DOHH2 (cell line): ENCODE results near the gene AMACR.
"Not testable (repeated sequence)": the region's sequence is repeated elsewhere in the genome, so short reads cannot be mapped to it uniquely, and the experiment has no call there.

ENCODE experiments used
- H3F3A ChIP-seq: fragments of 200-600 bp; sonication (generic), shearing (Covaris generic); 2 replicates; pipeline ENCODE4 v1.6.0; 2016; ENCODE audit warnings: antibody characterized with exemption, mild to moderate bottlenecking; ENCODE audit not compliant: control insufficient read depth, insufficient read depth
- H3K27ac ChIP-seq: fragments of 200-600 bp; sonication (generic); 2 replicates; pipeline ENCODE4 v1.5.1; 2014; ENCODE audit warnings: low read depth, mild to moderate bottlenecking, low read length, moderate library complexity
- H3K27me3 ChIP-seq: fragments of 200-600 bp; sonication (generic); 2 replicates; pipeline ENCODE4 v1.6.1; 2014; ENCODE audit warnings: mild to moderate bottlenecking, low read length, mixed read lengths; ENCODE audit not compliant: control insufficient read depth
- H3K36me3 ChIP-seq: fragments of 200-600 bp; sonication (generic); 2 replicates; pipeline ENCODE4 v1.6.1; 2014; ENCODE audit warnings: mild to moderate bottlenecking, low read length, moderate library complexity, mixed read lengths; ENCODE audit not compliant: control insufficient read depth
- H3K4me1 ChIP-seq: fragments of 200-600 bp; sonication (generic); 2 replicates; pipeline ENCODE4 v1.6.1; 2014; ENCODE audit warnings: mild to moderate bottlenecking, low read length, mixed read lengths; ENCODE audit not compliant: control insufficient read depth
- H3K4me2 ChIP-seq: fragments of 200-600 bp; sonication (generic); 2 replicates; pipeline ENCODE4 v1.6.0; 2014; ENCODE audit warnings: mild to moderate bottlenecking, low read length, moderate library complexity
- H3K4me3 ChIP-seq: fragments of 200-600 bp; sonication (generic); 2 replicates; pipeline ENCODE4 v1.5.1; 2014; ENCODE audit warnings: mild to moderate bottlenecking, low read length, mixed read lengths
- H3K79me2 ChIP-seq: fragments of 200-600 bp; sonication (generic); 2 replicates; pipeline ENCODE4 v1.6.1; 2014; ENCODE audit warnings: mild to moderate bottlenecking, low read length, mixed read lengths; ENCODE audit not compliant: control insufficient read depth
- H3K9me2 ChIP-seq: fragments of 200-600 bp; sonication (generic); replicated peaks from 2 replicates; pipeline ENCODE4 v1.6.1; 2014; ENCODE audit warnings: mild to moderate bottlenecking, low read length, mixed read lengths; ENCODE audit not compliant: control insufficient read depth
- H3K9me3 ChIP-seq: fragments of 200-600 bp; sonication (generic); 2 replicates; pipeline ENCODE4 v1.6.1; 2014; ENCODE audit warnings: antibody characterized with exemption, low read length, mixed read lengths; ENCODE audit not compliant: control insufficient read depth, insufficient read depth
- H4K20me1 ChIP-seq: fragments of 200-600 bp; sonication (generic); 2 replicates; pipeline ENCODE4 v1.6.0; 2014; ENCODE audit warnings: low read depth, mild to moderate bottlenecking, antibody characterized with exemption, low read length, moderate library complexity; ENCODE audit not compliant: control insufficient read depth, insufficient read depth
- CTCF ChIP-seq: fragments of 200-600 bp; sonication (generic); IDR thresholded peaks from one replicate; pipeline ENCODE4 v1.5.1; 2014; ENCODE audit warnings: antibody characterized with exemption, mild to moderate bottlenecking, low read depth, low read length; ENCODE audit not compliant: poor library complexity, severe bottlenecking
- EZH2phosphoT487 ChIP-seq: fragments of 200-600 bp; sonication (generic); IDR thresholded peaks from 2 replicates; pipeline ENCODE4 v1.6.1; 2017; ENCODE audit warnings: borderline replicate concordance, mild to moderate bottlenecking, antibody characterized with exemption, low read length, moderate library complexity, mixed read lengths

AMACR gene

GRCh38 chr5:33957577-33958150 lies 50.2 kb downstream of the AMACR start:
- Histone ChIP-seq H3K79me2 (no peaks in the 10 kb centered on the region), H3K9me3 (peaks cover 4% of the 10 kb centered on the region; the same call in 1 of the 2 replicates), H3K4me2 (no peak overlapping the region), H4K20me1 (no peaks in the 10 kb centered on the region), H3K27ac (no peak overlapping the region), H3K4me3 (no peak overlapping the region), H3K27me3 (no peaks in the 10 kb centered on the region), H3K9me2 (no peaks in the 10 kb centered on the region), H3K36me3 (no peaks in the 10 kb centered on the region), H3F3A (no peaks in the 10 kb centered on the region), H3K4me1 (no peaks in the 10 kb centered on the region)
- no peak for TF ChIP-seq CTCF
- no peak for TF ChIP-seq EZH2phosphoT487

- not testable (repeated sequence) for H3K27me3 ChIP-seq, H3K36me3 ChIP-seq, H3K79me2 ChIP-seq, H3K4me3 ChIP-seq, H3K9me2 ChIP-seq, H3K4me1 ChIP-seq, H3K27ac ChIP-seq, H3K4me2 ChIP-seq, H3K9me3 ChIP-seq, H3F3A ChIP-seq, H4K20me1 ChIP-seq
Measured at GRCh38 chr5:33952175-33952574, 55.7 kb downstream of the AMACR start.

- Histone ChIP-seq H3K79me2 (no peaks in the 10 kb centered on the region), H4K20me1 (no peaks in the 10 kb centered on the region), H3F3A (no peaks in the 10 kb centered on the region), H3K4me2 (no peak overlapping the region), H3K36me3 (no peaks in the 10 kb centered on the region), H3K27ac (no peak overlapping the region), H3K9me2 (no peaks in the 10 kb centered on the region), H3K4me1 (no peaks in the 10 kb centered on the region), H3K27me3 (0 out of 2 replicates have a peak, but pooled peaks cover 4% of the 10 kb centered on the region), H3K4me3 (no peak overlapping the region), H3K9me3 (no peaks in the 10 kb centered on the region)
- no peak for TF ChIP-seq EZH2phosphoT487
- no peak for TF ChIP-seq CTCF
Measured at GRCh38 chr5:33944543-33945132, 63.2 kb downstream of the AMACR start.

- Histone ChIP-seq H3K9me2 (no peaks in the 10 kb centered on the region), H3K27me3 (no peaks in the 10 kb centered on the region), H3K79me2 (no peaks in the 10 kb centered on the region), H4K20me1 (no peaks in the 10 kb centered on the region), H3F3A (no peaks in the 10 kb centered on the region), H3K36me3 (no peaks in the 10 kb centered on the region), H3K27ac (no peak overlapping the region), H3K4me2 (no peak overlapping the region), H3K4me3 (no peak overlapping the region), H3K9me3 (no peaks in the 10 kb centered on the region), H3K4me1 (no peaks in the 10 kb centered on the region)
- TF ChIP-seq EZH2phosphoT487 = no peak
- no peak for TF ChIP-seq CTCF
Measured at GRCh38 chr5:33941090-33941489, 66.8 kb downstream of the AMACR start.
